Fibroblast of villous mesenchyme (primary cell): ENCODE data around the gene IL4. TPM values are rescaled to one million over a fixed set of nuclear protein-coding genes. Genes with fewer than 3 reads are reported as not detected.

Source experiments
- DNase-seq: peaks from one replicate; pipeline ENCODE4 v3.0.0-alpha.2; 2010; ENCODE audit warnings: low read depth
- H3K4me3 ChIP-seq: 2 replicates; pipeline ENCODE4 v1.5.1; 2011; ENCODE audit warnings: low read depth, mild to moderate bottlenecking, low read length
- CTCF ChIP-seq: IDR thresholded peaks from 2 replicates; pipeline ENCODE4 v1.5.1; 2012; ENCODE audit warnings: low read depth, mild to moderate bottlenecking, low read length; ENCODE audit not compliant: insufficient read depth
- total RNA-seq: library from RNA; depleted of rRNA; stranded (reverse); fragments of >200 nt; gene quantifications from 2 replicates; pipeline ENCODE4 v1.2.3, GENCODE V29; 2012

The IL4 gene
- total RNA-seq, 1 donor: not detected

- H3K4me3 ChIP-seq: no peak overlapping the region
- no peak for TF ChIP-seq CTCF
- DNase-seq: no peak
Observed at GRCh38 chr5:132648355-132648754, 25.4 kb upstream of the IL4 start.

DNA sequence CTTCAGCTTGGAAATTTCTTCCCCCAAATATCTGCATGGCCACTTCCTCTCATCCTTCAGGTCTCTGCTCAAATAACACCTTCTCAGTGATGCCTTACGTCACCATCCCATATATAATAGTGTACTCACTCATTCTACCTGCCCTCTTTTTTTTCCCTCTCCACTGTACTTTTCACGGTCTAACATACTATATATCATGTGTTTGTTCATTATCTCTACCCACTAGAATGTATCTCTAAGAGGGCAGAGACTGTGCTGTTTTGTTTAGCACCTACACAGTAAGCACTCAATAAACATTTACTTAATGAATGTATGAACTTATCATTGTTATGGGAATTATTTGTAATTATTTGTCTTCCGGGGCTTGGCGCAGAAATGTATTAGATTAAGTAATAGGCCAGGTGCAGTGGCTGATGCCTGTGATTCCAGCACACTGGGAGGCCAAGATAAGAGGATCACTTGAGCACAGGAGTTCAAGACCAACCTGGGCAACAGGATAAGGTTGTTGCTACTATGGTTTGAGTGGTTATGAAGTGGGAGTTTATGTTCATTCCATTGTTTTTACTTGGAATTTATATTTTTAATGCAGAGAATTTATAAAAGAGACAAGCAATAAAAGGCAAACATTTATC is 21.8 kb upstream of the IL4 start:
- H3K4me3 ChIP-seq: no peak overlapping the region
- TF ChIP-seq CTCF: no peak
- no peak for DNase-seq

DNA sequence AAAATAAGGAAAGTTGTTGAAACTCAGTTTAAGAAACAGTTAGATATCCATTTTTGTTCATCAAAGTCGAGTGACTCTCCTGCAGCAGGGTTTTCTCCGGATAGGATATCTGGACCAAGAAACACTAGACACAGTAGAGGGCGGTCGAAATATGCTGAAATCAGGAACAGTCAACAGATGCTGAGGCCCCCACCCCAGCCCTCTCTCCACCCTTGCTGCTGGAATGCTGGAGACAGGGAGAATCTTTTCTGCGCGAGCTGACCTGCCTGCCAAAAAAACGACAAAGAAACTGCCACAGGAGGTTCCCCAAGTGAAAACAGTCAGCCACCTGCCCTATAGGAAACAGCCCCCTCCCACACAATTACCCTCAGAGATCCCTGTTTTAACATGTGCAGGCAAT is 20.1 kb upstream of the IL4 start:
- no peak for TF ChIP-seq CTCF
- no peak overlapping the region for H3K4me3 ChIP-seq
- no peak for DNase-seq

DNA sequence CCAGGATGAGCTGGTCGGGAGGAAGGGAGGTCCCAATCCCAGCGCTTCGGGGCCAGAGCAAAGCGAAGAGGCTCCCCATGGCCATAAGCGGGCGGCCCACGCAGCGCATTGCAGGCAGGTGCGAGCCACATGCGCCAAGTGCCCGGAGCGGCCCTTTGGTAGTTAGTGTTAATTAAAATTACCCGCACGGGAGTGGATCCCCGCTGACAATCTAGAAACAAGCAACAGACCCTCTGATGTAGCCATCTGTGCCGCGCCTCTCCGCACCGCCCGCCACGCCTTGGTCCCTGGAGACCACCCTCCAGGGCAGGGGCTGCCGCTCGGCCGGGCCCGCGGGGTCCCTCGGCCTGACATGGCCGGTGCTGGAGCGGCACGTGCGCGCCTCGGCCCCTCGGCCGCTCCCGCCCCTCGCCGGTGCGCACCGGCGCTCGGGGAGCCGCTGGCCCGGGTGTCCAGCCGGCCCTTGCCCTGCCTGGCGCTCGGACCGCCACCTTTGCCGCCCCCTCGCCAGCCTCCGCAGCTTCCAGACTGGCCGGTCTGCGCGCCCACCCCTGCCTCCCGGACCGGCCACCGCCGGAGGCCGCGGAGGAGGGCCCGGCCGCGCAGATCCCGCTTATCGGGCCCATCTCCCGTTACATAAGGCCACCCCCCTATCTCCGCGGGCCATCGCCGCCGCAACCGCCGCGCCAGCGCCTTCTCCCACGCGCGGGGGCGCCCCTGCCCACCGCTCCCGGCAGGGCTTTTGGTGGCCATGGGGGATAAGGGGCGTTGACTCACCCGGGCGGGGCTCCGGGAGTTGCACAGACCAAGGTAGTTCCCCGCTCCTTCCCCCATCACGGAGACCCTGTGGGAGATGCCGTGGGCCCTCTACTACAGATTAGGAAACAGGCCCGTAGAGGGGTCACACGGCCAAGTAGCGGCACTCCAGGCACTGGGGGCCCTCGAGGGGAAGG is 17.7 kb upstream of the IL4 start:
- peak; percentile 20 for DNase-seq
- peak overlapping the region; percentile 41 for H3K4me3 ChIP-seq
- TF ChIP-seq CTCF: no peak

DNA sequence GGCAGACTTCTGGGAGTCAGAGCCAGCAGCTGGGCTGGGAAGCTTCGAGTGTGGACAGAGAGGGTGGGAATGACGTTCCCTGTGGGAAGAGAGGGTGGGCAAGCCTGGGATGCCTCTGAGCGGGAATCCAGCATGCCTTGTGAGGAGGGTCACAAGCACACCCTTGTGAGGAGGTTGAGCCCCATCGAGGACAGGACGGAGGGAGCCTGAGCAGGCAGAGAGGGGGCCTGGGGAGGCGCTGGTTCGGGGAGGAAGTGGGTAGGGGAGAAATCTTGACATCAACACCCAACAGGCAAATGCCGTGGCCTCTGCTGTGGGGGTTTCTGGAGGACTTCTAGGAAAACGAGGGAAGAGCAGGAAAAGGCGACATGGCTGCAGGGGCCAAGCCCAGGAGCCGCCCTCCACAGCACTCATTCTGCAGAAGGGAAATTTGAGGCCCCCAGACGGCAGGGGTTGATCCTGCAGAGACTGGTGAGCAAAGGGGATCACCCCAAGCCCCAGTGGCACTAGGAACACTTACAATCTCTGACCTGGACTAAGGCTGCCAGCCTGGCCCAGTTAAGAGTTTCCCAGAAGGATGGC is 16.9 kb upstream of the IL4 start:
- peak overlapping the region; percentile 41 for H3K4me3 ChIP-seq
- no peak for TF ChIP-seq CTCF
- no peak for DNase-seq

DNA sequence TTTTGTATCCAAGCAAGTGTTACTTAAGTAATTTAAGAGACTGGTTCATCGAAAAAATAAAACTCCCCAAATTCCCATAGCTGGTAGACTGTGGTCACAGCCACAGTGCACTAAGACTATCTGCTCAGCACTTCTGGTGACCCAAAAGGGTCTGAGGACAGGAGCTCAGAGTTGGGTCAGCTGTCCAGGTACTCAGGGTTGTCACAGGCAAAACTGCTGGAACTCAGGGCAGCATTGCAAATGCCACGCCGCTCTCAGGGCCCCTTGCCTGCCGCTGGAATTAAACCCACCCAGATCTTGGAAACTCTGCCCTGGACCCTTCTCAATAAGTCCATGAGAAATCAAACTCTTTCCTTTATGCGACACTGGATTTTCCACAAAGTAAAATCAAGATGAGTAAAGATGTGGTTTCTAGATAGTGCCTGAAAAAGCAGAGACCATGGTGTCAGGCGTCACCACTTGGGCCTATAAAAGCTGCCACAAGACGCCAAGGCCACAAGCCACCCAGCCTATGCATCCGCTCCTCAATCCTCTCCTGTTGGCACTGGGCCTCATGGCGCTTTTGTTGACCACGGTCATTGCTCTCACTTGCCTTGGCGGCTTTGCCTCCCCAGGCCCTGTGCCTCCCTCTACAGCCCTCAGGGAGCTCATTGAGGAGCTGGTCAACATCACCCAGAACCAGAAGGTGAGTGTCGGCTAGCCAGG is 16.0 kb upstream of the IL4 start, which contains the start of gene IL13:
Gene IL13 (plus strand): TSS at position 498 of the 705 bp plus-strand sequence. CDS start 14 bp downstream, at position 512.
- TF ChIP-seq CTCF: no peak
- no peak for DNase-seq
- no peak within 1 kb of the TSS for H3K4me3 ChIP-seq
